ENCODE data around the gene PFDN4.

PFDN4 gene

DNA sequence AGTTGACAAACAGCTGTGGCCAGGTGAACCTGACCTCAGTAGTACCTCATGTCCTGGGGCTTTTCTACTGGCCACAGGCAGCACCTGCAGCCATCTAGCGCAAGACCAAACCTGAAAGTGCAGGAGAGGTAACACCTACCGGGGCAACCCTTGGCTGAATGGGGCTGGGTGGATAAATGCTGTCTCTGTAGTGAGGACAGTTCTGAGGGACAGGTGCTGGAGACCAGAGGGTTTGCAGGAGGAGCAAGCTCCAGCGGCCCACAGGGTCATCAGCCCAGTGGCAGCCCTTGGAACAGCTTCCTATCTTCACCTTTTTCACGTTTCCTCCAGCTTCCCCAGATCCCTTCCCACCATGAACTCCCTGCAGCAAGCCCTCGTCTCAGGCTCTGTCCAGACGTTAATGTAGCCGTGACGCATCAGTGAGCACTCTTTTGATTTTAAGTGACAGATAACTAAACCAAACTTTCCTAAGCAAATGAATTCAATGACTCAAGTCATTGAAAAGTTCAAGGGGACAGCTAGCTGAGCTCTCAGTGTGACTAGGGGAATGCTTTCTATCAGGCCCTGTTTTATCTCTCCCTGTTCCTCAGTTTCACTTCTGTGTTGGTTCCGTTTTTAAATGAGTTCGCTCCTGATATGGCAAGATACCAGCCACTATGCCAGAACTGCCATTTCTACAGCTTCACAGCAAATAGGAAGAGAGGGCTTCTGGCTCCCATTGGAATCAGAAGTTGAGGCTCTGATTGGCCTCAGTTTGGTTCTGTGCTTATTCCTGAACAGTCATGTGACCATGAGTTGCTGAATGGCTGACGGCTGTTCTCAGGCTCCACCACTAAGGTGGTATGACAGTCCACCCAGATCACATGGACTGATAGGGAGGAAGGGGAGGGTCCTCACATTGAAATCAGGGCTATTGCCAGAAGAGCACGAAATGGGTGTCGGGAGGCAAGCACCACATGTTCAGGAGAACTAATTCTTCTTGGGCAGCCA is 12.1 kb upstream of the PFDN4 start:
- no peak overlapping the region for H3K4me3 ChIP-seq (ENCODE audit: low read depth, low read length)
- TF ChIP-seq, protein P1, sequence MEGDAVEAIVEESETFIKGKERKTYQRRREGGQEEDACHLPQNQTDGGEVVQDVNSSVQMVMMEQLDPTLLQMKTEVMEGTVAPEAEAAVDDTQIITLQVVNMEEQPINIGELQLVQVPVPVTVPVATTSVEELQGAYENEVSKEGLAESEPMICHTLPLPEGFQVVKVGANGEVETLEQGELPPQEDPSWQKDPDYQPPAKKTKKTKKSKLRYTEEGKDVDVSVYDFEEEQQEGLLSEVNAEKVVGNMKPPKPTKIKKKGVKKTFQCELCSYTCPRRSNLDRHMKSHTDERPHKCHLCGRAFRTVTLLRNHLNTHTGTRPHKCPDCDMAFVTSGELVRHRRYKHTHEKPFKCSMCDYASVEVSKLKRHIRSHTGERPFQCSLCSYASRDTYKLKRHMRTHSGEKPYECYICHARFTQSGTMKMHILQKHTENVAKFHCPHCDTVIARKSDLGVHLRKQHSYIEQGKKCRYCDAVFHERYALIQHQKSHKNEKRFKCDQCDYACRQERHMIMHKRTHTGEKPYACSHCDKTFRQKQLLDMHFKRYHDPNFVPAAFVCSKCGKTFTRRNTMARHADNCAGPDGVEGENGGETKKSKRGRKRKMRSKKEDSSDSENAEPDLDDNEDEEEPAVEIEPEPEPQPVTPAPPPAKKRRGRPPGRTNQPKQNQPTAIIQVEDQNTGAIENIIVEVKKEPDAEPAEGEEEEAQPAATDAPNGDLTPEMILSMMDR (IDR thresholded peaks at IDR 0.05; ENCODE audit: low read depth, low read length, missing control alignments) = peak; percentile 11
- DNase-seq (ENCODE audit: low read depth) = no peak

DNA sequence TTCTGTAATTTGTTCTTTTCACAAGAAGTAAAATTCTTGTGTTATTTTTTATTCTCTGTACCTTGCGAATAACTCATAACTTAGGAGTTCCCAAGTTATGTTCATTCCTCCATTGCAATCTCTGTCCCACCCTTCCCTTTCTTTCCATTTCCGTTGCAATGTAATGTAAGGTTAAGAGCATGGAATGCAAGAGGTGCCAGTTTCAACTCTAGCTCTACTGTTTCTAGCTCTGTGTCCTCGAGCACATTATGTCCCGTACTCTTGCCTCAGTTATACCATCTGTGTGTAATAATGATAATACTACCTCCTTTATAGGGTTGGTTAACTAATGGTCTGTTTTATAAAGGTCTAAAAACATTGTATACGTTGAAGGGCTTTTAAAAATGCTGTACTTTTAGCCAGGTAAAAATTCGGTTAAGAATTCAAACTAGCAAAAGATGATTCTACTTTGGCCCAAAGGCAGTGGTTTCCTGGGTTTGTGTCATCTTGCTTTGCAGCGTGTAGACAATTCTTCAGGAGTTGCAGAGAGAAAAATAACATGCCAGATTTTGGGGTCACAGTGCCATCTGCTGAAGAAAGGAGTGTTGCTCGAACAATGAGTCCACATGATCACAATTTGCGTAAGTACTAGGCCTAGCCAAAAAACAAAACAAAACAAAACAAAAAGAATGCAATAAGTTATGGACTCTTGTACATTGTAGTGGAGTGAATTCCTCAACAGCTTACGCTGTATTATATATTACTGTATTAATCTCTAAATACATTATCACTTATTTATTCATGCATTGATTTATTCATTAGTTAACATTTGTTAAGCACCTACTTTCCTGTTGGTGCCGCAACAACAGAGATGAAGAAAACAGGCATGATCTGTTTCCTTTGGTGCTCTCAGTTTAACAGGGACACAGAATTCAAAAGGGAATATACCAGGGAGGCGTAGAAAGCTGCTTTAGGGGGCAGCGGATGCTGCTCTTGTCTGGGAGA is 10.0 kb upstream of the PFDN4 start:
- DNase-seq (ENCODE audit: low read depth) = no peak
- H3K4me3 ChIP-seq (ENCODE audit: low read depth, low read length) = no peak overlapping the region
- TF ChIP-seq, protein P1 (IDR thresholded peaks at IDR 0.05; ENCODE audit: low read depth, low read length, missing control alignments) = peak; percentile 29

DNA sequence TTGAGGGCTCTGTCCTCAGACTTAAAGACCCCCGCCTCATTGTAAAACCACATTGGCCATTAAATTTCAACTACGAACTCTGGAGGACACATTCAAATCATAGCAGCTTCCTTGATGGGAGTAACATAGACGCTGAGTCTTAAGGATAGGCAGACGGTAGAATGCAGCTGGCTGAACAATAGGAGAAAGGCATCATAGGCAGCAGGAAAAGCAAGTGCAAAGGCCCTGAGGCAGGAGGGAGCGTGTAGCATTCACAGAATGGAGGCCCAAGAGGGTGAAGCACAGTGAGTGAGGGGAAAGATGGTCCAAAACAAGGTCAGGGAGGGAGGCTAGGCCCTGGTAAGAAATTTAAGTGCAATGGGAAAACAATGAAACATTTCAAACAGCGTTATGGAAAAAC is 8.6 kb upstream of the PFDN4 start:
- TF ChIP-seq, protein P1 (IDR thresholded peaks at IDR 0.05; ENCODE audit: low read depth, low read length, missing control alignments) = no peak
- no peak for DNase-seq (ENCODE audit: low read depth)
- H3K4me3 ChIP-seq (ENCODE audit: low read depth, low read length) = no peak overlapping the region

DNA sequence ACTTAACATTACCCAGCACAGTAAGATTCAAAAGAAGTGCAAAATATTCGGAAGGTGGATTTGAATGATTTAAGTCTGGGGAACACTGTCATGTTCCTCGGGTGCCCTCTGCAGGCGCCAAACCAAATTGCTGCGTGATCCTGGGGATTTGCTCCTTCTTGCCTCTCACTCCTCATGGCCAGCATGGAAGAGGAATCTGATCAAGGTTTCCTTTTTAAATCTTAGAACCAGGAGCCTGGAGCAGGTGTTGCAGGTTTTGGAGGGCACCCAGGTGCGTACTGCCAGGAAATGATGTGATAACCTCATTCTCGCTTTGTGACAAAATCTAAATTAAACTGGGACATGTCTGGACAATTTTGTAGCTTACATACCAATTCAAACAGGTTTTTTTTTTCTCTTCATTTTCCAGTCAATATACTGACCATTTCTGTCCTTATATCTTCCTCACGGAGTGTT is 8.1 kb upstream of the PFDN4 start:
- no peak overlapping the region for H3K4me3 ChIP-seq (ENCODE audit: low read depth, low read length)
- TF ChIP-seq, protein P1 (IDR thresholded peaks at IDR 0.05; ENCODE audit: low read depth, low read length, missing control alignments) = peak; percentile 94
- DNase-seq (ENCODE audit: low read depth) = no peak

DNA sequence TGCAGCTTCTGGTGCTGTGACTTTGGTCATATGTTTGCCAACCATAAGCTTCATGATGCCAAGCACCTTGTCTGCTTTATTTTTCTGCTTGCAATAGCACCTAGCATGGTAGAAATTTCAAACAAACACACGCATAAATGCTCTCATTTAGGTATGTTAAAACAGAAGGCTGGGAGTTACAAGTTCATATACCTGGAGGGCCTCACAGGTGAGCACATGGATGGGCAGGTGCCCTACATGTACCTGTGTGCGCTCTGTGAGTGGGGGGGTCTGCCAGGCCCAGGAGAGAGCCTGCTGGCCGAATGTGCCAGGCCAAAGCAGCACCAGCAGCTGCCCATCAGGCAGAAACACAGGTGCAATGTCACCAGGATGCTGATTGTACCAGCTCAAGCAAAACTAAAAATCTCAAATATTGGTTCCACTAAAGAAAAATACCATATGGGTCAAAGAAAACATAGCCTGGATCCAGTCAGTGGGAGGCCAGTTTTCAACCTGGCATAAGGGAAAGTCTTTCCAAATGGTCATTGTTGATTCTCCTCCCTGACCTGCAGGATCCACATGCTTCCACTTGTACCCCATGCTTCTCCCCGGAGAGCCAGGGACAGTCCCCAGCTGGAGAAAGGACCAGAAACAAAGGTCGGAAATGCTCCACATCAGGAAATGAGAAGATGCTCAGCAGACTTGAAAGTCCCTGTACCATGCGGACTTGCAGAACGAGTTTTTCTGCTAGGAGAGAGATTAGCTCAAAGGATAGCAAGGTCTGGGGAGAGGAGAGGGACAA is 7.2 kb upstream of the PFDN4 start:
- TF ChIP-seq, protein P1 (IDR thresholded peaks at IDR 0.05; ENCODE audit: low read depth, low read length, missing control alignments) = no peak
- no peak overlapping the region for H3K4me3 ChIP-seq (ENCODE audit: low read depth, low read length)
- DNase-seq (ENCODE audit: low read depth) = no peak

DNA sequence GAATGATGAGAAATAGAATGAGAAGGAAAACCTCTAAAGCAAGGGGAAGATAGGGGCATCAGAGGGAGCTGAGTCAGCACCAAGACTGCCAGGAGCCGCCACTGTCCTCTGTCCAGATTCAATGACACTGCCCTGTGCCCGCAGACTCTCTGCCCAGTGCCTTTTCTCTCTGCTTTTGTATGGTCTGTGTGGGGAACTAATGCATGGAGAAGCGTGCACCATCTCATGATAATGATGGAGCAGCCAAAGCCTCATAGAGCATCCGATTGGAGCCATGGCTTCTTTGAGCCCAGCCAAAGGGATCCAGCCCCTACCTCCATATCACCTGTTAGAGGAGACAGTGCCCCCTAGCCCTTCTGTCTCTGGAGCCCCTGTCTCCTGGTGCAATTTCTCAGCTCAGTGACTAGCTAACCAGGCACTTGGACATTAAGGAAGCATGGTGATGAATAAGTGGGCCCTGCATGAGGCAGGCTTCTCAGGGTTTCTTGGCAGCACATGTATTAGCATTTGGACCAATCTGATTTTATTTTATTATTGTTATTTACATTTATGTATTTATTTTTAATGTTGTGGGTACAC is 6.5 kb upstream of the PFDN4 start:
- TF ChIP-seq, protein P1 (IDR thresholded peaks at IDR 0.05; ENCODE audit: low read depth, low read length, missing control alignments) = no peak
- DNase-seq (ENCODE audit: low read depth) = no peak

More for the DNA sequence above, 6.5 kb upstream of the PFDN4 start:
- H3K4me3 ChIP-seq (ENCODE audit: low read depth, low read length) = no peak overlapping the region
